ELF-1 (cell line): Measurements from ENCODE around the gene COL9A1.
A peak's percentile ranks its signal among the peaks of the same experiment; 100 is the strongest.
"Not testable (repeated sequence)": the region's sequence is repeated elsewhere in the genome, so short reads cannot be mapped to it uniquely, and the experiment has no call there.

Experiments used
- DNase-seq: peaks from one replicate; pipeline ENCODE4 v3.0.0-alpha.2; 2016; ENCODE audit warnings: low read depth, low spot score

The COL9A1 gene

GRCh38 chr6:70303034-70303525 is at the start of gene COL9A1:
COL9A1 (minus strand) TSS chr6:70303084; CDS start chr6:70302924, 160 bp downstream.
- DNase-seq: no peak

DNA sequence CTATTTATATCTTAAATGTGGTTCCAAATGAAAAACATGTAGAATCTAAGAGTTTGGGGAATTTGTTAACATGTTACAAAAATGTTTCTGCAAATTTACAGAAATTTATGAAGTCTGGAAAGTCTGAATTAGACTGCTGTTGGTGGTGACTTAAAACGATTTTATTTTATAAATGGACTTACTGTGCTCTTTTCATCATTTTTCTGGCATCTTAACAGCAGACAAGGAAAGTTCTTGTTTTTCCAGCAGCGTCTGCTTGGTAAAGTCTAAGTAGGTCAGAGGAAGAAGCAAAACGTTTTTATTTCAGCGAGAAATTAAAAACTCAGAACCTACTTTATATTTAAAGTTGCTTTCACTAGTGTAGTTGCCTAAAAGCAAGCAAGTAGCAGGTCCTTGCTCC is 48.6 kb upstream of the COL9A1 start:
- DNase-seq: no peak

- DNase-seq: no peak
Measured at GRCh38 chr6:70345619-70346018, 42.7 kb upstream of the COL9A1 start.

DNA sequence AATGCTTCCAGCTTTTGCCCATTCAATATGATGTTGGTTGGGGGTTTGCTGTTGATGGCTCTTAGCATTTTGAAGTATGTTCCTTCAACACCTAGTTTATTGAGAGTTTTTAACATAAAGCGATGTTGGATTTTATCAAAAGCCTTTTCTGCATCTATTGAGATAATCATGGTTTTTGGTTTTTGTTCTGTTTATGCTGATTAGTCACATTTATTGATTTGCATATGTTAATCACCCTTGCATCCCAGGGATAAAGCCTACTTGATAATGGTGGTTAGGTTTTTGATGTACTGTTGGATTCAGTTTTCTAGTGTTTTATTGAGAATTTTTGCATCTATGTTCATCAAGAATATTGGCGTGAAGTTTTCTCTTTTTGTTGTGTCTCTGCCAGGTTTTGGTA is 40.4 kb upstream of the COL9A1 start:
- no peak for DNase-seq

DNA sequence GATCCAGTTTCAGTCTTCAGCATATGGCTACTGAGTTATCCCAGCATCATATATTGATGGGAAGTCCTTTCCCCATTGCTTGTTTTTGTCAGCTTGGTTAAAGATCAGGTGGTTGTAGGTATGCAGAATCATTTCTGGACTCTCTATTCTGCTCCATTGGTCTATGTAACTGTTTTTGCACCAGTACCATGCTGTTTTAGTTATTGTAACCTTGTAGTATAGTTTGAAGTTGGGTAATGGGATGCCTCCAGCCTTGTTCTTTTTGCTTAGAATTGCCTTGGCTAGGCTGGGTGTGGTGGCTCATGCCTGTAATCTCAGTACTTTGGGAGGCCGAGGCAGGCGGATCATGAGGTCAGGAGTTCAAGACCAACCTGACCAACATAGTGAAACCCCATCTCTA is 36.9 kb upstream of the COL9A1 start:
- not testable (repeated sequence) for DNase-seq

- no peak for DNase-seq
Measured at GRCh38 chr6:70338775-70339174, 35.9 kb upstream of the COL9A1 start.

DNA sequence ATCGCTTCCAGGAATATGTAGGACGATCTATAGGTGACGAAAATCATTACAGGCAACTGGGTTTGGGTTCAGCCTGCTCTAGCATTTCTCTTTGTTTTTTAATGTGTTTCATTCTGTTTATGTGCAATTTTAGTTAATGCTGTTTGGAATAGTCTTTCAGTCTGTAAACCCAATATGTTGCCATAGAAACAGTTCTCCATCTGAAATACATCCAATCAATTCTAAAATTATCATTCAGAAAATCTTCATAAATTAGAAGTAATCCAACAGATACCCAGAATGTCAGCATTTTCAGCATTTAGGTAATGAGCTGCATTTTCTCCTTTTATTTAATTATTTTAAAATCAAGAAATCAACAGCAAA is 34.8 kb upstream of the COL9A1 start:
- no peak for DNase-seq

DNA sequence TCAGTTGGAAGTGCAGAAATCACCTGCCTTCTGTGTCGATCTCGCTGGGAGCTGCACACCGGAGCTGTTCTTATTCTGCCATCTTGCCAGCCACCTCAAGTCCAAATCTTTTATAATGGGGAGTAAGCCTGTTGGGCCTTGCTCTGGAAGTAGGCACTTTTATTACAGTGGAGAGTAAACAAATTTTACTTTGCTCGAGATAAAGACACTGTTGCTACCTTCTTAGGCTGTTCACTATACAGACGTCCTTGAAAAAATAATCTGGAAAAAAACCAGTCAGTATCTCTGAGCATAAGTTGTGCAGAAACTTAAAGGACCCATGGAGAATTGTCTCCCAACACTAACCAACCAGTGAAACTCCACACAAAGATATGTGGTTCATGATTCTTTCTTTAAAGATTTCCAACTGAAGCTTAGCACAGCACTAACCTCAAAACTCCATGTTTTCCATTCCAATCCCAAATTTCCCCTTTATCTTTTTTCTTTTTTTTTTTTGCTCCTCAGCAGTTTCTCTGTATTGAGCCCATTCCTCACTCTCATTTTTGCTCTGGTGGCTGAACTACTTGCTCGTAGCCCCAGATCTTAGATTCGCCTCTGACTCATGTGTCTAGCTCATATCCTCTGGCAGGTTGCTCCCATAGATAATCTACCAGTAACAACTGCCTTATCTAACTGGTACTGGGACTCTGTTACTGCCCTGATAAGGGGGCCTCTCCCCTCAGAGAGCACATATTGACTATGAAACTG is 34.3 kb upstream of the COL9A1 start:
- DNase-seq: no peak

GRCh38 chr6:70327036-70327435 is 24.2 kb upstream of the COL9A1 start:
- DNase-seq: no peak

DNA sequence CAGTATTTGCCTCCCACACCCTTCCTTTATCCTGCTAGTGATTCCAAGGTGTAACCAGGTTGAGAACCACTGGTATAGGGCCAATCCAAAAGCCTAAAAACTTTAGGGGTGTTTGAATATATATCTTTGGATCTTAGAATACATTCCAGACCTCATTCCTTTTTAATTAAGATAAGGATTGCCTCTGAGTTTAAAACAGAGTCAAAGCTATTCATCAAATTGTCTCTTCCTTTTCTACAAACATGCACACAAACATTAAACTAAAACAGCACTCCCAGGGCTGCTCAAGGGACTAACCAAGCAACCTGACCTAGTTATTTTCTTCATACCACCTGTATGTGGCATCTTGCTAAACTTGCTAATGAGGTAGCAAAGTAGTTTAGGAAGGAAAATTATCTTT is 22.1 kb upstream of the COL9A1 start:
- no peak for DNase-seq

DNA sequence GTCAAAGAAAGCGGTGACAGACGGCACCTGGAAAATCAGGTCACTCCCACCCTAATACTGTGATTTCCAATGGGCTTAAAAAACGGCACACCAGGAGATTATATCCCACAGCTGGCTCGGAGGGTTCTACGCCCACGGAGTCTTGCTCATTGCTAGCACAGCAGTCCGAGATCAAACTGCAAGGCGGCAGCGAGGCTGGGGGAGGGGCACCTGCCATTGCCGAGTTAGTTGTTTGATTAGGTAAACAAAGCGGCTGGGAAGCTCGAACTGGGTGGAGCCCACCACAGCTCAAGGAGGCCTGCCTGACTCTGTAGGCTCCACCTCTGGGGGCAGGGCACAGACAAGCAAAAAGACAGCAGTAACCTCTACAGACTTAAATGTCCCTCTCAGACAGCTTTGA is 14.9 kb upstream of the COL9A1 start:
- DNase-seq: not testable (repeated sequence)

GRCh38 chr6:70315079-70315751 is 12.3 kb upstream of the COL9A1 start:
- DNase-seq: no peak

GRCh38 chr6:70314296-70314695 is 11.4 kb upstream of the COL9A1 start:
- no peak for DNase-seq

- DNase-seq: peak; percentile 4
Measured at GRCh38 chr6:70312165-70312745, 9.4 kb upstream of the COL9A1 start.

DNA sequence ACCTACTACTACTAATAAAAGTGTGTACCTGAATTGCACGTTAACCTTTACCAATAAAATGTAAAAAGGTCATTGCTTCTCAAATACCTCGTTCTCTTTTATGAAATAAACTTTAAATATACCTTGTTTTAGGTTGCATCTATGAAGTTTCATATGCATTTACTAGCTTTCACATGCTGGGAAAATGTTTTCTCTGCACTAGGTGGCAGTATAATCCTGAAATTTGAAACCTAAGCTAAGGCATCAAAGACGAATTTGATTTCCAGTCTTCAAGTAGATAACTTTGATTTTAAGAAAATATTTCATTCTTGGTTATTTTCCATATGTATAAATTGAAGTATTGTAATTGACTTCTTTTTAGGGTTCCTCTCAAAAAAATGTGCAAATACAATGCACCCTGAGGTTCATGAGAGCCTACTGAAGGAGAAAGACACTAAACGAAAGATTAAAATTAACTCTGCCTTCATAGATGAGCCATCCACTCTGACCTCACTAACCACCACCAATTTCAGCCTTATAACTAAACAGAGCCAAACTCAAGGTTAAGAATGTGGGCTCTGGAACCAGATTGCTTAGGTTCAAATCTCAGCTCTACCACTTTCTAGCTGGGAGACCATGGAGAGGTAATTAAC is 7.3 kb upstream of the COL9A1 start:
- DNase-seq: no peak

DNA sequence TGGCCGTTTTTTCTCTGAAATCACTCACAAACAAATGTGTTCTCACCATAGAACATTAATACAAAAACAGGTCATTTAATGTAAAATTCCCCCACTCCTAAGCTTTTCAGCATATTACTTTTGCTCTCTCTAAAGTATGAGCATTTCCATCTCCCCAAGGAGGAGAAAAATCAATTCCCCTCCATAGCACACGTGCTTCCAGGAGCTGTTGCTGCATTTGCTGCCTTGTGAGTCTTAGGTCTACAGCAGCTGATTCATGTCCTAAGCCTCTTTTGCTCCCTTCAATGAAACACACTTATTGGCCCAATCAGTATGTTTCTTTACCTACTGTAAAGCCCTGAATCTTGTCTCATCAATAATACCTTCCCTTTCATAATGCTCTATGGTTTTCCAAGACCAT is 6.4 kb upstream of the COL9A1 start:
- no peak for DNase-seq

DNA sequence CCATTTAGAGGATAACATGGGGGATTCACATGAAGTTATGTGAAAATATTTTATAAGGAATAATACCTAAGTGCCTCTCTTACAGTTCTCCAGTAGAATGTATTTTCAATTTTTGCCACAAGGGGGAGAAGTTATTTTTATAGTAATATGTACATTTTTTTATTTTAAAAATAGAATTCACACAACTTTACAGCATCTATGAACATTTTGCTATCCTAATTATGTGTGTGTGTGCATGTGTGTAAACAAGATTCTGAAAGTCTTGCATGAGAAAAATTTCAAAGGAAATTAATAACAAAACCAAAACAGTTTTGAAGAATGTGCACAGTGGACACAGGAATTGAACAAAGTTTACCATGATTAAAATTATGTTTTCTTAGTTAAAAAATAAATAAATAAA is 5.3 kb upstream of the COL9A1 start:
- not testable (repeated sequence) for DNase-seq

DNA sequence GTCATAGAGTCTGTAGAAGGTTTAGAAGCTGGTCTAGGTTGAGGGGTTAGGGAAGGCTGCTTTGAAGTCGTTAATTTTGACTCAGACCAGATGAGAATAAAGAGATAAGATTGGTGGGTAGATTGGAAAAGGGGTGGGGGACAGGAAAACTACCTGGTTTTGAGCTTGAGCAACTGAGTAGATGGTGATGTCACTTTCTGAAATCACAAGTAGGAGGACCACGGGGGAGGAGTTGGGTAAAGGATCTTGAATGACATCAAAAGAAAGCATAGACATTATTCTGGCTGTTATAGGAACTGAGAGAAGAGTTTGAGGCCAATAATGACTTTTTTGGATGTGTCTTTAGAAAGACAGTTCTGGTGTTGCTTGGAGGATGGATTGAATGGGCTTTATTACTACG is 4.1 kb upstream of the COL9A1 start:
- no peak for DNase-seq

DNA sequence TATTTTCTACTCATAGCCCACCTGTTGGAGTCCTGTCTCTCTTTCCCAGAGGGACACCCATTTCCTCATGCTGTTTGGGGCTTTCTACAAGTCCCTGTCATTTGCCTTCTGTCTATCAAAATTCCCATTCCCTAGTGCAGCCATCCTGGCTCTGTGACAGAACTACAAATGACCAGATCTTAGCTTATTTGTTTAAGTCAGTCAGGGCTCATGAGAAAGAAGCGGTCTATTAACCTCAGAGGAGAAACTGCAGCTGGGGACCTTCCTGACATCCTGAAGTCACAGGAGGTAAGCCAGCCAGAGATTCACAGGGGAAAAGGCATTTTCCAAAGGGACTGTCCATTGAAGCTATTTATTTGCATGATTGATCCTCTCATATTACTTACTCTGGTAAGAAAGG is 1.7 kb upstream of the COL9A1 start:
- DNase-seq: no peak

- no peak for DNase-seq
Measured at GRCh38 chr6:70299456-70299855, 3.4 kb downstream of the COL9A1 start.

DNA sequence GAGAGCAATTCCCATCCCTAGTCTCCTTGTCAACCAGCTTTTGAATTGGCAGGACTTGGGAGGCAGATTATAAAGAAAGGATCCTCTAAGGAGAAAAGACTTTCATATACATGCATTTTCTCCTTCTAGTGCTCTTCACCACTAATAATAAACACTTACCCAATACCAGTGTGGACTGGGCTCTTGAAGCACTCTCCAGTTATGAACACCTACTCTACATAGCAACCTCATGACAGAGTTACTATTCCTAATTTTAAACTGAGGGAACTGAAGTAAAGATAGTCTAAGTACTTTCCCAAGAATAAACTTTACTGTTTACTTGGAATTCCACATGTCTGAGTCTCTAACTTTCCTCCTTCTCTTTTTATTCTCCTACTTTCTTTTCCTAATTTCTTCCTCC is 4.8 kb downstream of the COL9A1 start:
- DNase-seq: no peak

DNA sequence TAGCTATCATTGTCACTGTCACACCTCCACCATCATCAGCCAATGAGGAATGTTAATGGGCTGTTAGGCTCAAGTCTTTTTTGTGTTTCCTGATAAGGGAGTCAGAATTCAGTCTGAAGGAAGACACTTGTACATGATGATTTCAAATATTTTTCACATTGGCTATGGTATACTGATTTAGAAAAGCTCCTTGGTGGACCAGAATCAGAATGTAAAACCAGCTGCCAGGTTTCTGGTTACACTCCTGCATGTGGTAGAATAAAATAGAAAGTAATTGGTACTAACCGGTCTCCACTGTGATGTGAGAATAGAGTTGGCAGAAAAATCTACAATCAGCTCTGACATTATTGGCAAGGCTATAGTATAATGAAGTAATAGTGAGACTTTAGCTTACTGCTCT is 10.7 kb downstream of the COL9A1 start:
- no peak for DNase-seq
